Measurements from ENCODE around the gene PPP6R3.

GRCh38 chr11:68513930-68514487 lies 53.5 kb downstream of the PPP6R3 start:
- TF ChIP-seq CTCF (conservative IDR thresholded peaks at IDR 0.05; ENCODE audit: low read depth, low read length) (no peak), EZH2 (IDR thresholded peaks at IDR 0.05; ENCODE audit: borderline replicate concordance, low read depth, low read length, poor library complexity, severe bottlenecking) (no peak)
